Measurements from ENCODE around the gene SPATA33.

DNA sequence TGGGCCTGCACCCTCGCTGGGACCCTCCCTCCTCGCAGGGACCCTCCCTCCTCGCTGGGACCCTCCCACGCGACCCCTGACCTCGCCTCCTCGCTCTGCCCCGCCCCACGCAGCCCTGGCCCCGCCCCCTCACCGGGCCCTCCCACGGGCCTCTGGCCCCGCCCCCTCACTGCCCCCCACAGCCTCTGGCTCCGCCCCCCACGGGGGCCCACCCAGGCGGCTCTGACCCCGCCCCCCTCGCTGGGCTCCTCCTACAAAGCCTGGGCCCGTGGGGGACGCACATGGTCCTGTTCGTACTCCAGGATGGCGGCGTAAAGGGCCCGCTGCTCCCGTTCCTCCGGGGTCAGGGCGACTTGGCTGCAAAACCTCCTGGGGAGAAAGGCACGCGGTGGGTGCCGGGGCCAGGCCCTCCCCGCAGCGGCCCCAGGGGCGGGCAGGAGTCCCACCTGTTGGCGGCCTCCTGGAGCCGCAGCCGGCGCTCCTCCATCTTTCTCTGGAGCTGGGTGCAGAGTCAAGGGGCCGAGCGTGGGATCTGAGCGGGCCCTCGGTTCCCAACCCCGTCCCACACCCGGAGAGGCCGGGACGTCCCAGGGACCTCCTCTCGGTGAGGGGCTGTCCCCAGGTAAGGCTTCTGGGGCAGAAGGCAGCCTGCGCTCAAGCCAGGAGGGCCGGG, 54.1 kb downstream of the SPATA33 start:
- TF ChIP-seq, protein P1, sequence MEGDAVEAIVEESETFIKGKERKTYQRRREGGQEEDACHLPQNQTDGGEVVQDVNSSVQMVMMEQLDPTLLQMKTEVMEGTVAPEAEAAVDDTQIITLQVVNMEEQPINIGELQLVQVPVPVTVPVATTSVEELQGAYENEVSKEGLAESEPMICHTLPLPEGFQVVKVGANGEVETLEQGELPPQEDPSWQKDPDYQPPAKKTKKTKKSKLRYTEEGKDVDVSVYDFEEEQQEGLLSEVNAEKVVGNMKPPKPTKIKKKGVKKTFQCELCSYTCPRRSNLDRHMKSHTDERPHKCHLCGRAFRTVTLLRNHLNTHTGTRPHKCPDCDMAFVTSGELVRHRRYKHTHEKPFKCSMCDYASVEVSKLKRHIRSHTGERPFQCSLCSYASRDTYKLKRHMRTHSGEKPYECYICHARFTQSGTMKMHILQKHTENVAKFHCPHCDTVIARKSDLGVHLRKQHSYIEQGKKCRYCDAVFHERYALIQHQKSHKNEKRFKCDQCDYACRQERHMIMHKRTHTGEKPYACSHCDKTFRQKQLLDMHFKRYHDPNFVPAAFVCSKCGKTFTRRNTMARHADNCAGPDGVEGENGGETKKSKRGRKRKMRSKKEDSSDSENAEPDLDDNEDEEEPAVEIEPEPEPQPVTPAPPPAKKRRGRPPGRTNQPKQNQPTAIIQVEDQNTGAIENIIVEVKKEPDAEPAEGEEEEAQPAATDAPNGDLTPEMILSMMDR (IDR thresholded peaks at IDR 0.05): no peak
- TF ChIP-seq ZFX (IDR thresholded peaks at IDR 0.05; ENCODE audit: borderline replicate concordance): no peak

Data from 22Rv1 (cell line).